MV-4-11 (cell line): Measurements from ENCODE around the gene XRN2.

Source experiments
- DNase-seq: peaks from one replicate; lab custom pipeline; 2025; lab: John Stamatoyannopoulos, UW

XRN2 gene

DNA sequence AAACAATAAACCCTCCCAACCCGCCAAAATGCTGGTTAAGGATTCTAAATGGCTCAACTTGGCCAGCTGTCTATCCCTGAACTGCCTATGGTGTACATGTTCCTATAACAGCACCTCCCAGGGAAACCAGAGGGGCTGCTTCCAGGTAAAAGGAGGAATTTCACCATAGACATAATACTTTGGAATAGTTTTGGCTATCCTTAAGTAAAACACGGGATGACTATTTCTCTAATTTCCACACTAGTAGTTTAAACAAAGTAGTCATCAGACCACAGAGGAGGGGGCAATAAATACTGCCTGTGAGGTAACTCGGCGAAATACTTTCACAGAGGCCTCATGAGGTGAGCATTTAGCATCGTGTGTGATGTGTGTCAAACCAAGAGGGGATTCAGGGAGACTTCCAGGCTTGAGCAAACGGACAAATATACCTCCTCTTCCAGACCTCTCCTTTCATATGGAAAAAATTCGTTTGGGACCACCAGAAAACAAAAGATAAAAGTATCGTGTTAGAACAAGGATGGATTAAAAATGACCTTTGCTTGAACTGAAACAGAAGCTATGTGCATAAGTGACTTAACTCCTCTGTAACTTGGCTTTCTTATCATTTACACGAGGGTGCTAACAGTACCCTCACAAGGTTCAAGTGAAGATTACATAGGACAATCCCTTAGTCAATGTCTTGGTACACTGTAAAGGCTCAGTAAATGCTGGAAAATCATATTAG lies 1.0 kb upstream of the XRN2 start:
- no peak for DNase-seq

DNA sequence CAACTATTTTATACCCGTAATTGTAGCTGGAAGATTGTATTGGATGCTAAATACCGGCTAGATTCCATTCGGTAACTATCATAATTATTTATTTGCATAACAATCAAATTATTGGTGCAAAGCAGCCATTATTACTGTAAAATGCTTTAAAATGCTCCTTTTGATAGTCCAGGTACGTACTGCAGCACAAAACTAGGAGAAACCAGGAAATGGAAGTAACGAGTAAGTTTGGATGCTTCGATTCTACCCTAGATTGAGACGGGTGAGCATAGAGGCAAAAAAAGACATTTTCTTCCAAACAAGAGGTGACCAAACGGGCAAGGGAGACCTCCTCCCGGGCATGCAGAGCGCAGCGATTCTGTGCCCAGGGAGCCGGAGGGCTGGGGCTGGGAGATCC lies 469 bp upstream of the XRN2 start:
- no peak for DNase-seq

DNA sequence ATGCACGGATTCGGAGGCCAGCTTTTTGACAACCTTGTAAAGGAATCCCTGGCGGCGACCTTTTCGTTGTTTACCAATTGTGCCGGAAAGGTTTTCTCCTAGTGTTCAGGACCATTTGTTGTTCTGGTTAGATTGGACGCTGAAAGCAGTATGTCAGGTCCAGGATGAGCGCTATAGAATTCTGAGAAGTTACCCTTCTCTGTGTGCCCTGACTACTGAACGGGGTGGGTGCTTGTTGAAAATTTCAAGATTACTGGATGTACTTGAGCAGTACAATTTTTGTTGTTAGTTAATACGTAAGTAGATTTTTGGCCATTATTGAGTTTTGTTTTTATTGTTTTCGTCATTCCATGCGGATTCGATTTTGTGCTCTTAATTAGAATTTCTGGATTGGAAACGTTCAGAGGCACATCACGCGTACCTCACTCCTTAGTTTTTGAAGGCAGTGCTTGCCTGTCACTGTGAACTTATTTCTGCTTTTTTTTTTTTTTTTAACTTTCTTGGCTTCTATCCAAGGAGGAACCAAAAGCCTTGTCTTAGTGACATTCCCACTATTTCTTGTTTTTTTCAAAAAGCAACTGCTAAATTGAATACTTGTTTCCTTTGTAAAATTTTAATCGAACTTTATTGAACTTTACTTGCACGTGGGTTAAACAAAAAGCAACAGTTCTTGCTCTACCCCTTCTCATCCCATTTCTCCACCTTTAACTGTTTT lies 898 bp downstream of the XRN2 start:
- peak; percentile 62 for DNase-seq

DNA sequence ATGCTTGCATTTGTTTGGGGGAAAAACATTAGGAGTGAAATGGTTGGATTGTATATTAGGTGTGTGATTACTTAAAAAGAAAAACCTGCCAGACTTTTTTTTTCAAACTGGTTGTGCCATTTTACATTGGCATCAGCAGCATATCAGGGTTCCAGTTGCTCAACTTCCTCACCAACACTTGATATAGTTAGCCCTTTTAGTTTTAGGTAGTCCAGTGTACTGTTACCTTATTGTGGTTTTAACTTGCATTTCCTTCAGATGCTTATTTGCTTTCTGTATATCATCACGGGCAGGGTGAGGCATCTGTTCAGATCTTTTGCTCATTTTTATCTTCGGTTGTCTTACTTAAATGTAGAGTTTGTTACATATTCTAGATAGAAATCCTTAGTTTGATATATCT lies 5.2 kb downstream of the XRN2 start:
- DNase-seq: no peak

DNA sequence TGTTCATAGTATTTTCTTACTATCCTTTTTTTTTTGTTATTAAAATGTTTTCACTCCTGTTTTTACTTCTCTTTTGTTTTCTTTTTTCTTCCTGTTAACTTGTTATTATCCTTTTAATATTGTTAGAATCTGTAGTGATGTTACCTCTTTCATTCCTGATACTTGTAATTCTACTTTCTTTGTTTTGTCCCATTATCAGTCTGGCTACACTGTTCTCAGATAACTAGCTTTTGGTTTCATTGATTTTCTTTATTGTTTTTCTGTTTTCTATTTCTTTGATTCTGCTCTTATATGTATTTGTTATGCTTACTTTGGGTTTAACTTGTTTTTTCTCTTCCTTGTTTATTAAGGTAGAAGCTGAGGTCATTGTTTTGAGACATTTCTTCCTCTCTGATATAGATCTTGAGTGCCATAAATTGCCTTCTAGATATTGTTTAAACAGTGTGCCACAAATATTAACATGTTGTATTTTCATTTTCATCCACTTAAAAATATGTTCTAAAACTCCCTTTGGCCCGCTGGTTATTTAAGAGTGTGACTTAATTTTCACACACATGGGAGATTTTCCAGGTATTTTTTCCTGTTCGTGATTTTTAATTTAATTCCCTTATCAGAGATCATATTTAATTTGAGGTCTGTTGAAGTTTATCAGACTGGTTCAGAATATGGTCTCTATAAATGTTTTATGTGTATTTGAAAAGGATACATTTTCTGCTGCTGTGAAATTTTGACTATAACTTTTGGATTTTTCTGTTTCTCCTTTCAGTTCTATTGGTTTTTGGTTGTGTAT lies 6.7 kb downstream of the XRN2 start:
- no peak for DNase-seq

DNA sequence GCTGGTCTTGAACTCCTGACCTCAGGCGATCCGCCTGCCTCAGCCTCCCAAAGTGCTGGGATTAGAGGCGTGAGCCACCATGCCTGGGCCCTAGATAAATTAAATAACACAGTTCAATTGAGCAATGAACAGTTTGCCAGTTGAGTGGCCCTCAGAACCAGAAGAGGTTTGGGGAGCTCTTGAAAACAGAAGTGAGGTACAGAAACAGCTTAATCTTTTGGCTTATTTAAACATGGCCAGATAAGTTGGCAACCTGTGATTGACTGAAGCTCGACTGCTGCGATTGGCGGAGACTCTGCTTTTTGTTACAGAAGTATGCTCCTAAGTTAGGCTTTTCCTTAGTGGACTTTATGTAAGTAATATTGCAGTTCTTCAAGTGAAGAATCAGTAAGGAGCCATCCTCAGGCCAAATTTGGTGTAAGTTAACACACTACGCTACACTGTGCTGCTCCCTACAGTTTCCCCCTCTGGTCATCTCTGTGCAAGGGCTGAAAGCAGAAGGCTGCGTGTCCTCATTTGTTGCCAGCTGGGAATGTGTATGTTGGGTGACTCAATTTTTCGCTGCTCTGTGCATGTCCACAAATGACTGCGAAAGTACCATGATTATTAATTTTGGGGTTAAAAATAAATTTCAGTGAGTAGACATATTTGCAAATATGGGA lies 9.8 kb downstream of the XRN2 start:
- no peak for DNase-seq

DNA sequence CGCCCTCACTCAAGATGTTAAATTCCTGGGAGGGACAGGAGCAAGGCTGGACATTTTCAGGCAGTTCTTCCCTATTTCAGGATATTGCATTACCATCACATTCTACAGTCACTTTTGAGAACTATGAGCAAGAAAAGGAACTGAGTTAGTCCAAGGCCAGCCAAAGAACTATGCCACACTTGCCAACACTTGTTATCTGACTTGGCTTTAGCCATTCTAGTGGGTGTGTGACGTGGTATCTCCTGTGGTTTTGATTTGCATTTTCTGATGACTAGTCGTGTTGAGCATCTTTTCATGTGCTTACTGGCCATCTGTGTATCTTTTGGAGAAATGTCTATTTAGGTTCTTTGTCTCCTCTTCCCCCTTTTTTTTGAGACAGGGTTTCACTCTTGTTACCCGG lies 12.0 kb downstream of the XRN2 start:
- DNase-seq: peak; percentile 91

DNA sequence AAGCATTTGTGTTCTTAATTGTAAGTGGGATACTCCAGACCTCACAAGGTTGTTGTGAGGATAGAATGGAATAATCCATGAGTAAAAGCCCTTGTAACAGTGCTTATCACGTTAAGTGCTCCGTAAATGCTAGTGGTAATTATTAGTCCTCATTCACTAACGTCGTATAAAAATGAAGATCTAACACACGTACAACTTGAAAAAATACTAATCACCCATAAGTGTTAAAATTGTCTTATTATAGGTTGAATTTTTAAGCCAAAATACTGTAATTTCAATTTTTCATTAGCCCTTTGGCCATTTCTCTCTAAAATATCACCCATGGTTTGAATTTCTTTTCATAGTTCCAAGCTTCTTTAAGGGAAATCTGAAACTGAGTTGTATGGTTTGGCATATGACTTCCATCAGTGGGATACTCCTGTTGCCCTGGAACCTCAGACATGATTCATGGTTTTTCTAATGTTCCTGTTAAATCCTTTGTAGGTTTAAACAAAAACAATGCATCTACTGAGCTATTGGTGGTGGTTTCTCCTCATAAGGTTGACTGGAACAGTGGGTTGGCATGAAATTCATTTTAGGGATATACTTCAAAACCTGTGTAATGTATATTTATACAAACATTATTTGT lies 19.1 kb downstream of the XRN2 start:
- no peak for DNase-seq

DNA sequence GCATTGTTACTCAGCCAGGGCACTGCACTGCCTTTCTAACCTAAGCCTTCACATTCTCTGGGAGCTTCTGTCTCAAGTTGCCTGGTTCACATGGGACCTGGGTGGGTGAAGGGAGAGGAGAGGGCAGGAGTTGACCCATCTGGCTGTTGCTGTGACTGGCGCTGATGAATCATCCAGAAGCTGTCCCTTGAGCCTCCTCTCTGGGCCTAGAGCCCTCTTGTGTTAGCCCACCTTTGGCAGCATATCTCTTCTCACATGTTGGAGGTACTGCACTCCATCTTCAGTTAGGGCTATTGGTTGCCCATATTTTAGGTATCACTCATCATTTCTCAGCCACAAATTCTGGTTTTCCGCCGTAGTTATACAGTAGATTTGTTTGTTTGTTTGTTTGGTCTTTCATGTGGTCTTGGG lies 19.8 kb downstream of the XRN2 start:
- DNase-seq: no peak

DNA sequence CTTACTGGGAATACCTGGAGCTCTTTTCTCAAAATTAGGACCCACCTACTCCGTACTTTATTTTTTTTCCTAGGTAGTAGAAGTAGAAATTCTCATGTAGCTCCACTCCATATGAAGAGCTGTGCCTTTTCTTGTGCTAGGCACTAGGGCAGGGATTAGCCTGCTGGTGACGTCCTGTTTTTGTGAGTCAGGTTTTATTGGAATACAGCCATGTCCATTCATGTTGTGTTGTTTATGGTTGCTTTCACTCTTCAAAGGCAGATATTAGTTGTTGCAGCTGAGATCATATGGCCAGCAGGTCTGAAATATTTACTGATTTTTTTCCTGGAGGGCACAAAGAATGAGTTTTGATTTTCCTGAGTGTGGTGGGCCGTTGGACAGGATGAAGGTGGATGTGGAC lies 20.5 kb downstream of the XRN2 start:
- DNase-seq: no peak

DNA sequence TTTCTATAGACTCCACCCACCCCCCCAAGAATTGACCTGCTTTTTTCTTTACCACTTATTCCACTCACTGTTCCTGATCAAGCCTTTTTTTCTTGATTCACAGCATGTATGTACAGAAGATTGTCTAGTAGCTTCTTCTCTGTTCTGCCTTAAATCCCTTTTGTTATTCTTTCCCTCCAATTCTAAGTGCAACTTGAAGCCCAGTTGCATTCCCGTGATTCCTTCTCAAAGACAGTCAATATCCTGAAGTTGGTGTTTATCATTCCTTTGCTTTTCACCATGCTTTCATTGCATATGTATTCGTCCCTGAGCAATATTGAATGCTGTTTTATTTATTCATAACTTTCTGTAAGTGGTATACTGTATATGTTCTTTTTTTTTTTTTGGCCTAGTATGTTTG lies 21.0 kb downstream of the XRN2 start:
- no peak for DNase-seq

DNA sequence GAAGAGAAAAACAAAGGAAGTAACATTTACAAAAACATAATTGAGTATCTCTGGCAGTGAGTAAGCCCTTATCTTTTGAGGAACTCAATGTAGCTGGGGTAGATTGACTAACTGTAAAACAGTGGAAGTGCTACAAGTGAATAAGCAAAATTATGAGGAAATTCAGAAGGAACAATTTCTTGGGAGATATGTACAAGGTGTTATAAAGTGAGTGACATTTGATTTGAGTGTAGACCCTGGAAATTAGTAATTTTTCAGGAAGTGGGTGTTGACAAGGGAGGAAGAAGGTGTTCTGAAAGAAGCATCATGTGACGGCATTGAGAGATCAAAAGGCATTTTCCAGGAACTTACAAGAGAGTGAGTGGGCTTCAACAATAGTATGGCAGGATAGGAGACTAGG lies 22.2 kb downstream of the XRN2 start:
- peak; percentile 70 for DNase-seq

DNA sequence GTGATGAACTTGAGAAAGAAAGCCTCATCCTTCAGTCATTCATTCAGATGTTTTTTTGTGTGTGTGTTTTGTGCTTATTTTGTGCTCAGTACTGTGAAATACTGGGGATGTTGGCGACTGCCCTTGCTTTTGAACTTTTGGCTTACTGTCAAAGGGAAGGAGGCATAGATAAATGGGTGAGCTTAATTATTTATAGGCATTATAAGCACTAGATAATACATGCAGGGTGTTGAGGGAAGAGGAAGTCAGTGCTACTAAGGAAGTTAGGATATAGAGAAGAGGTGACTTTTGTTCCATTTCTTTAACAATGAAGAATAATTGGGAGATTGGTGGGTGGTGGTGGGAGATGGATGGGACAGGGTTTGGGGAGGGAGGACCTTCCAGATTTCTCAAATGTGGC lies 23.6 kb downstream of the XRN2 start:
- no peak for DNase-seq

DNA sequence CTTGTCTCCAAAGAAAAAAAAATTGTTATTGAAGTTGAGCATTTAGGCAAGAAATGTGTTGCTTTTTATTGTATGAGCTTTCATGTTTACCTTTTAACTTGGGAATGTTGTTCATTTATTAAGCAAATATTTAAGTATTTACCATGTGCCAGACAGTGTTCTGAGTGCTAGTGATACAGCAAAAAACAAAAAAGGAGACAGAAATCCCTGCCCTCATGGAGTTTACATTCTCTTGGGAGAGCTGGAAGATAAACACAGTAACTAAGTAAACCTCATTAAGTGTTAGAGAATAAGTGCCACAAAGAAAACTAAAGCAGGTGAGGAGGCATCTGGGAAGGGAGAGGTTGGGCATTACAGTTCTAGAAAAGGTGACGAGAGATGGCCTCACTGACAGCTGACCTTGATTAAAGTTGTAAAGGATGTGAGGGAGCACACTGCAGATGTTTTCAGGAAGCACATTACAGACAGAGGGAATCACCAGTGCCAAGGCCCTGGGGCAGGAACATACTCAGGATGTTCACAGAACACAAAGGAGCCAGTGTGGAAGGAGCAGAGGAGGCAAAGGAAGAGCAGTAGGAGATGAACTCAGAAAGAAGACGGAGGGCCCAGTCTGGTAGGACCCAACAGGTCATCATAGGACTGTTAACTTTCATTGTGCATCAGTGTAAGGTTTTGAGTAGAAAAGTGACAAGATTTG lies 33.5 kb downstream of the XRN2 start:
- DNase-seq: no peak

DNA sequence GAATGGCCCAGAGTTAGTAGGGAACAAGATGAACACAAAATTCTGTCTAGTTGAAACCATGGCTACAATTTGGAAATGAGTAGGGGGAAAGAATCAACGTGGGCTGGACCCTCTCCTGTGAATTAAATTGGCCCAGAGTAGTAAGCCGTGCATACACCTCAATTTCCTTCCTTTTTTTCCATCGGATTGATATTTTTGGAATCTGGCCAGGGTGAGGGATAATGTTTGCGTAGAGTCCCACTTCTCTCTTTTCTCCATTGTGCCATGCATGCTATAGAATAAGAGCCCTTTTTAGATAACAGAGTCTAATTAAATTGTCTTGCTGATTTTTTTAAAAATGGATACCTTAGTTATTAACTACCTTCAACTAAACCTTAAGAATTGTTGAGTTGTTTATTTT lies 35.2 kb downstream of the XRN2 start:
- no peak for DNase-seq

DNA sequence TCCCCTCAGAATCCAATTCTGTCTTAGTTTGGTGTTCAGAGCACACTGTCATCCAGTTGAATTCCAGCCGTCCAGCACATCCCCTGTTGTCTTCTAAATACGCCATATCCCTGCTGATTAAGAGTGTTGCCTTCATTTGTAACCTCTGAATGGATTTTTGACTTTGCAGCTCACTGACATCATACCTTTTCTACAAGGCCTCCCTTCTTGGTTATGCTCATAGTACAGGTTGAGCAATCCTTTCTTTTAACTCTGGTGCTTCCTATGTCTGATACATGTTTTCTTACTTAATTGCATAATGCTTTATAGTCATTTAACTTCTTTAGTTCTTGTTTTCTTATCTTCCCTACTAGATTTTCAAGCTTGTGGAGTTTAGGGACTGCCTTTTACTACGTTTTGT lies 36.4 kb downstream of the XRN2 start:
- DNase-seq: peak; percentile 21

DNA sequence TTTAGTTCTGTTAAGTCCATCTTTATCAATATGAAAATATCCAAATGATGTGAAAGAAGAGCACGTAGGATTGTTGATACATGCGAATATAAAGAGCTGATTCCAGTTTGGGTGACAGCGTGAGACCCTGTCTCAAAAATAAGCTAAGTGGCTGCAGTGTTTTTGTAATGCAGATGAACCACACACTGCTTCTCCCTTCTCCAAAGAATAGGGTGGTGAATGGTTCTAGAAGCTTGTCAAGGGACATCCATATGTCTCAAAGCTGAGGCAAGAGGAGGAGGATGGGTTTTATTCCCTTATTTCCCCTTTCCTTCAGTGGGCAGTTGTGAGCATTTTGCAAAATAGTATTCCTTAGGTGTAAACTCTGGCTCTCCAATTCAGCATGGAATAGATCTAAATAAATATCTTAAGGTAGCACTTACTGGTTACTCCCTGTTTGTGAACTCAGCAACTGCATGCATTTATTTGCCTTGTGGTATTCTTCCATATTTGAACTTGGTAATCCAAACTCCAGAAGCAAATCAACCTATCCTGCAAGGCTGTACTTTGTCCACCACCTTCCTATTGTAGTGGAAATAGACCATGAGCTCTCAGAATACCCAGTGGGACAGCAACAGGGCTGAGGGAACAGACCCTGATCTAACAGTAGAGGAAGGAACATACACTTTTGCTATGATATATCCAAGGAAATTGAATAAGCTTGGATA lies 38.0 kb downstream of the XRN2 start:
- no peak for DNase-seq

DNA sequence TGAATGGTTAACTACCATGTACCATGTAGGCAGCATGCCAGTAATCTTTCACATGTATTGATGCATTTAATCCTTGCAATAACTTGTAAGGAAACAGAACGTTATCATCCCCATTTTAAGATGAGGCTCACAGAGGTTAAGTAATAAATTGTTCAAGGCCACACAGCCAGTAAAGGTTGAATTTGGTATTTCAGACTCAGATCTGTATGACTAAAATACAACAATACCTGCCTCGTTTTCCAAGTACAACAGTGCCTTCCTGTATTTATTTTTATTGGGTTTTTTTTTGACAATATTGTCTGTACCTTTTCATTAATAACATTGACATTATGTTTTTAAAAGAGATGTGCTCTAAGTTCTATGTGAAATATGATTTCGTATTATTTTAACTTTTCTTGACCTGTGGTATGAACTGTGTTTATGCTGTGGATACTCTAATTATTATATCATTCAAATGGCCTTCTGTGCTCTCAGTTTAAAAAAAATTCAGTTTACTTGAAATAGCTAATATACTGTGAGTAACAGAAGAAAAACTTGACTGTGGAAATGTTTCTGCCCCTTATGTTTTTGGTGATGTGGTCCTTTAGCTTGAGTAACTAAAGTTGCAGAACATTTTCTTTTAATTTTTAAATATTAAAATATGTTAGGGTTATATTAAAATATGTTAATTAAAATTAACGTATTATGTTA lies 39.7 kb downstream of the XRN2 start:
- no peak for DNase-seq

DNA sequence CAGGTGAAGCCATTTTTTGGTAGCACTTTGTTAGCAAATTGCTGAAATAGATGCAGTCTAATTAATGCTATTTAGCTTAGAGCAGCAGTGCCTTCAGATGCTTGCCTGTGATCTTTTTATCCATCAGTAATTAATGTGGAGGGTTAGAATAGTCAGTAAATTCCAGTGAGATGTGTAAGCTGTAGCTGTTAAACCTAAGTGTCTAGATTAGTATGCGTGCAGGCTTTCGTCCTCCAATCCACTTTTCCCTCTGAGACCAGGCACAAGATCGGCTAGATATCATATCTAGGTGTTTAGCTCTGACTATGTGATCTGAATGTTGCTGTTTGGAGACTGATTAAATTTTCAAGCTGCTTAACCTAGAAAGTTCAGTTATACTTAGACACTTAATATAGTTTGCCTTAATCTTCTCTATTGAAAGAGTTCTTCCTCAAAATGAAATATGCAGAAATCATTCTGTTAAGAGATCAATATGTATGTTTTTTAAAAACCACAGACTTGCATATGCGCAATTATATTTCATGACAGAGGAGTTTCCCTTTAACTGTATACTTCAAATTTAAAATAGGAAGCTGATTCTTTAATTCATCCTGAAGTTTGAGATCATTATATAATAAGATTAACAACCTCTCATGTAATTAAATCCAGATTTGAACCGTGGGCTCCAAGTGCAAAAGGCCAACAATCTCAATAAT lies 41.2 kb downstream of the XRN2 start:
- no peak for DNase-seq

DNA sequence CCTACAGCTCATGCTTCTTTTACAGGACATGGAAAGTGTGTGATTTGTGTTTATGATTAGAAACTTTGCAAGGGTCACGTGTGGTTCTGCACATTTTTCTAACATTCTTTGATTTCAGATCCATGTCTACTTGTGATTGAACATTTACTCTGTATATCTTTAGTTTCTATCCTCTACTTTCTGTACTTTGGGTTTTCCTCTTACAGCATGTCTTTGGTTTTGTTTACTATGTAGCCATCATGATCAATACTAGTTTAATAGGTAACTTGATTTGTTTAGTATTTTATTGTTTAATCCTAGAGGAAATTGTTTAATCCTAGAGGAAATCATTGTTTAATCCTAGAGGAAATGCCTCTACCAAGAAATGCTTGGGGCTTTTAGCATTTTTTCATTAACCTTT lies 41.8 kb downstream of the XRN2 start:
- no peak for DNase-seq
